NCI-H2227 treated with DMSO at 0.1 percent for 48 hours (cell line): ENCODE measurements around the gene TFAP2E.
"Not testable (repeated sequence)": the region's sequence is repeated elsewhere in the genome, so short reads cannot be mapped to it uniquely, and the experiment has no call there.

ENCODE experiments used
- DNase-seq: peaks from one replicate; lab custom pipeline; 2025; lab: John Stamatoyannopoulos, UW

The TFAP2E gene

DNA sequence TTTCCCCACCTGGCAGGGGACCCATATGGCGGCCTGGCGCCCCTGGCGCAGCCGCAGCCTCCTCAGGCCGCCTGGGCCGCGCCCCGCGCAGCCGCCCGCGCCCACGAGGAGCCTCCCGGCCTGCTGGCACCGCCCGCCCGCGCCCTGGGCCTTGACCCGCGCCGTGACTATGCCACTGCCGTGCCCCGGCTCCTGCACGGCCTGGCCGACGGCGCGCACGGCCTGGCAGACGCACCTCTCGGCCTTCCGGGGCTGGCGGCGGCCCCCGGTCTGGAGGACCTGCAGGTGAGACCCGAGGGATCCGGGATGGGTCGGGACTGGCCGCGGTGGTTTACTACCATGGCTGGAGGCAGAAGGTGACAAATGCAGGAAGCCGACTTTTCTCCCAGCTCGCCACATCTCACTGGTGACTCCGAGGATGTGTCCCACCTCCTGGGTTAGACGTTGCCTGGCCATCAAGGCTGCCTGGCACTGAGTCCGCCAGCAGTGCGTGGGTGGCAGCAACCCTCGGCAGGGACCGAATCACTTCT, 1.1 kb downstream of the TFAP2E start:
- DNase-seq: no peak

- DNase-seq: no peak
These were observed 1.7 kb downstream of the TFAP2E start for GRCh38 chr1:35574655-35575415.

DNA sequence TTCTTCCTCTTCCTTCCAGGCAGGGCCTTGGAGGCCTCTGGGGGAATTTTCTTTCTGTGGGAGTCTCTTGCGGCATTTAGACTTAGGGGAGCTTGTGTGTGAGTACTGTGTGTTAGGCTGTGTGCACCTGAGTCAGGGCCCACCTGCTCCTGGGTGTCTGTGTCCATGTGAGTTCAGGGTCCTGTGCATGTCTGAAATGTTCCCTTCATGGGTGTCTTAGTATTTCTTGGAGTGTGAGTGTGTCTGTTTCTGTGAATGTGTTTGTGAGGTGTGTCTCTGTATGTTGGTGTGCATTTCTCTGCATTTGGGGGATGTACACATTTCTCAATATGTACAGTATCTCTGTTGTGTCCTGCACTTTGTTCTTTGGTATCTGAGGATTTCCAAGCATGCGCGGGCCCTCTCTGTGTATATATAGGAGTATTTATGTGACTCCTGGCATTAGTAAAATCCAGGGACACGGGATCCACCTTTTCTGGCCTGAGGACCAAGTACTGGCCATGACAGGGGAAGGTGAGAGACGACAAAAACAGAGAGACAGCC, 2.4 kb downstream of the TFAP2E start:
- no peak for DNase-seq

- DNase-seq: no peak
These were observed 3.1 kb downstream of the TFAP2E start for GRCh38 chr1:35576061-35576765.

DNA sequence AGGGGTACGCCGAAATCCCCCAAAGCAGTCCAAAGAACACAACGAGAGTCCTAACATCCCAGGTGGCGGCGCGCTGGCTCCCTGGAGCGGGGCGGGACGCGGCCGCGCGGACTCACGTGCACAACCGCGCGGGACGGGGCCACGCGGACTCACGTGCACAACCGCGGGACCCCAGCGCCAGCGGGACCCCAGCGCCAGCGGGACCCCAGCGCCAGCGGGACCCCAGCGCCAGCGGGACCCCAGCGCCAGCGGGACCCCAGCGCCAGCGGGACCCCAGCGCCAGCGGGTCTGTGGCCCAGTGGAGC, 3.6 kb downstream of the TFAP2E start:
- DNase-seq: not testable (repeated sequence)

DNA sequence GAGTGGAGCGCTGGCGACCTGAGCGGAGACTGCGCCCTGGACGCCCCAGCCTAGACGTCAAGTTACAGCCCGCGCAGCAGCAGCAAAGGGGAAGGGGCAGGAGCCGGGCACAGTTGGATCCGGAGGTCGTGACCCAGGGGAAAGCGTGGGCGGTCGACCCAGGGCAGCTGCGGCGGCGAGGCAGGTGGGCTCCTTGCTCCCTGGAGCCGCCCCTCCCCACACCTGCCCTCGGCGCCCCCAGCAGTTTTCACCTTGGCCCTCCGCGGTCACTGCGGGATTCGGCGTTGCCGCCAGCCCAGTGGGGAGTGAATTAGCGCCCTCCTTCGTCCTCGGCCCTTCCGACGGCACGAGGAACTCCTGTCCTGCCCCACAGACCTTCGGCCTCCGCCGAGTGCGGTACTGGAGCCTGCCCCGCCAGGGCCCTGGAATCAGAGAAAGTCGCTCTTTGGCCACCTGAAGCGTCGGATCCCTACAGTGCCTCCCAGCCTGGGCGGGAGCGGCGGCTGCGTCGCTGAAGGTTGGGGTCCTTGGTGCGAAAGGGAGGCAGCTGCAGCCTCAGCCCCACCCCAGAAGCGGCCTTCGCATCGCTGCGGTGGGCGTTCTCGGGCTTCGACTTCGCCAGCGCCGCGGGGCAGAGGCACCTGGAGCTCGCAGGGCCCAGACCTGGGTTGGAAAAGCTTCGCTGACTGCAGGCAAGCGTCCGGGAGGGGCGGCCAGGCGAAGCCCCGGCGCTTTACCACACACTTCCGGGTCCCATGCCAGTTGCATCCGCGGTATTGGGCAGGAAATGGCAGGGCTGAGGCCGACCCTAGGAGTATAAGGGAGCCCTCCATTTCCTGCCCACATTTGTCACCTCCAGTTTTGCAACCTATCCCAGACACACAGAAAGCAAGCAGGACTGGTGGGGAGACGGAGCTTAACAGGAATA, 4.2 kb downstream of the TFAP2E start:
- DNase-seq: no peak

- no peak for DNase-seq
These were observed 7.9 kb downstream of the TFAP2E start for GRCh38 chr1:35580949-35581388.

- not testable (repeated sequence) for DNase-seq
These were observed 8.5 kb downstream of the TFAP2E start for GRCh38 chr1:35581621-35582020.

DNA sequence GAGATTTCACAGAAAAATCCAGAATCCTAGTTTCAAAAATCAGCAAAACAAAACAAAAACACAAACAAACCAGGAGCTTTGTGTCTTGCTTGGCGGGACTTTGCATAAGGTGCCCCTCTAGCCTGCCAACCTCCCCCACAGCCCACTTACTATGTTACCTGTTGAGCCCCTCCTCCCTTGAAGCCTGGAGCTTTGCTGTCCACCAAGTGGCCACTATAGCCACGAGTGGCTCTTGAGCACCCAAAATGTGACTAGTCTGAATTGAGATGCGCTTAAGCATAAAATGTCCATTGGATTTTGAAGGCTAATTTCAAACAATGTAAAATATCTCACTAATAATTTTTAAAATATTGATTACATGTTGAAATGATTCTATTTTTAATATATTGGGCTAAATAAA, 12.2 kb downstream of the TFAP2E start:
- DNase-seq: no peak

DNA sequence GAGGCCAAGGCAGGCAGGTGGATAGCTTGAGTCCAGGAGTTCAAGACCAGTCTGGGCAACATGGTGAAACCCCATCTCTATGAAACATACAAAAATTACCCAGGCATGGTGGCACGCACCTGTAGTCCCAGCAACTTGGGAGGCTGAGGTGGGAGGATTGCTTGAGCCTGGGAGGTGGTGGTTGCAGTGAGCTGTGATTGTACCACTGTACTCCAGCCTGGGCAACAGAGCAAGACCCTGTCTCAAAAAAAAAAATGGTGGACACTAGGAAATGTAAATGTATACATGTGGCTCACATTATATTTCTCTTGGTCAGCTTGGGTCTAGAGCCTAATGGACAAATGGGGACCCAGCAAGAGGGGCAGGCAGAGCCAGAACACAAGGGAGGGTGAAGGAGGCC, 12.7 kb downstream of the TFAP2E start:
- DNase-seq: not testable (repeated sequence)

GRCh38 chr1:35586808-35587207, 13.7 kb downstream of the TFAP2E start:
- no peak for DNase-seq

- no peak for DNase-seq
These were observed 14.6 kb downstream of the TFAP2E start for GRCh38 chr1:35587736-35588135.

DNA sequence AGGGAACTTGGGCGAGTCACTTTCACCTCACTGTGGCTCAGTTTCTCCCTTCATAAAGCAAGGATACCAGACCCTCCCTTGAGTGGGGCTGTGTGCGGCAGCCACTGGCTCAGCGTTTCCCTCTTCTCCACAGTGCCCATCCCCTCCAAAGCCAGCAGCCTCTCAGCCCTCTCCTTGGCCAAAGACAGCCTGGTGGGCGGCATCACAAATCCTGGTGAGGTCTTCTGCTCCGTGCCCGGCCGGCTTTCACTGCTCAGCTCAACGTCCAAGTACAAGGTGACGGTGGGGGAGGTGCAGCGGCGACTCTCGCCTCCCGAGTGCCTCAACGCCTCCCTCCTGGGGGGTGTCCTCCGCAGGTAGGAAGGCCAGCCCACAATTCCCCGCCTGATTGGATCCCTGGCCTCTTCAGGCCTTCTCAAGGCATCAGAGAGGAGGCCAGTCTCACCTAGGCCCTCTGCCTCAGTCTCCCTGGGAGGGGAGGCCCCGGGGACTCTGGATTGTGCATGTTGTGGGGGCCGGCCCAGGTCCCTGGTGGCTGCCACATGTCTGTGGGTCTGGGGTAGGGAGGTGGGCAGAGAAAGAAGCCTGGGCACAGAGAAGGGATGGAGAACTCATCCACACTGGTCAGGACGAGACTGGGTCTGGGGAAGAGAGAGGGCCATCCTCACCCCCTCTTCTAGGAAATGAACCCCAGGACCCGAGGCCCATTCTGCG, 15.2 kb downstream of the TFAP2E start:
- no peak for DNase-seq

DNA sequence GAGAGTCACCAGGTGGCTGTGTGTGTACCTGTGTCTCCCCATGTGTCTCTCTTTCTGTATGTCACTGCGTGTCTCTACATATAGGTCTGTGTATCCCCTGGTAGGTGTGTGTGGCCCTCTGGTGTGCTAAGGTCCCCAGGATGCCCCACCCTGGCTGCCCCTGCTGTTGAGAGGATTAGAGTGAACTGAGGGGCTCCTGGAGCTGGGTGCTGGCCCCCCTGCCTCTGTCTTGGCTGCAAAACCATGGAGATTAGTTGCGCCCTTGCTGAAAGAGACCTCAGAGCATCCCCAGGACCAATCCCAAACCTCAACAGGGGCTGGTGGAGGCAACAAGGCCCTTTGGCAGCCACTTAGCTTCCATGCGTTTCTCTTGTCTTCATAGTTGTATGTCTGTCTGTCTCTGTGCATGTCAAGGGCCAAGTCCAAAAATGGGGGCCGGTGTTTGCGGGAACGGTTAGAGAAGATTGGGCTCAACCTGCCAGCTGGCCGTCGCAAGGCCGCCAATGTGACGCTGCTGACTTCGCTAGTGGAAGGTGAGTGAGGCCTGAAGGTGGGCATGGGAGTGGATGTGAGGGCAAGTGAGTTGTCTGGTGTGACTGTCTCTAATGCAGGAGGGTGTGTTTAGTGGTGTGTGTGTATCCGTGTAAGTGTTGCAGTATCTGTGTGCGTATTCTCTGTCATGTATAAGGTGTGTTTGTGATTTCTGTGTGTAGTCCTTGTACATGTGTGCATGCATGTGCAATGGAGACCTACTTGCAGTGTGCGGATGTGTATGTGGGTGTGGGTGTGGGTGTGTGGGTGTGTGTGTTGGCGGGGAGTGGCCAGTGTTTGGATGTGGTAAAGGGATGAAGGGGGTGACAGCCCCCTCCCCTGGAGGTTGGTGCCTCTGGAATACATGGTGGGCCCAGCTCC, 16.7 kb downstream of the TFAP2E start:
- DNase-seq: no peak

GRCh38 chr1:35590476-35591040, 17.4 kb downstream of the TFAP2E start:
- DNase-seq: no peak

GRCh38 chr1:35591211-35591610, 18.1 kb downstream of the TFAP2E start:
- no peak for DNase-seq

- DNase-seq: no peak
These were observed 20.1 kb downstream of the TFAP2E start for GRCh38 chr1:35592991-35593769.

DNA sequence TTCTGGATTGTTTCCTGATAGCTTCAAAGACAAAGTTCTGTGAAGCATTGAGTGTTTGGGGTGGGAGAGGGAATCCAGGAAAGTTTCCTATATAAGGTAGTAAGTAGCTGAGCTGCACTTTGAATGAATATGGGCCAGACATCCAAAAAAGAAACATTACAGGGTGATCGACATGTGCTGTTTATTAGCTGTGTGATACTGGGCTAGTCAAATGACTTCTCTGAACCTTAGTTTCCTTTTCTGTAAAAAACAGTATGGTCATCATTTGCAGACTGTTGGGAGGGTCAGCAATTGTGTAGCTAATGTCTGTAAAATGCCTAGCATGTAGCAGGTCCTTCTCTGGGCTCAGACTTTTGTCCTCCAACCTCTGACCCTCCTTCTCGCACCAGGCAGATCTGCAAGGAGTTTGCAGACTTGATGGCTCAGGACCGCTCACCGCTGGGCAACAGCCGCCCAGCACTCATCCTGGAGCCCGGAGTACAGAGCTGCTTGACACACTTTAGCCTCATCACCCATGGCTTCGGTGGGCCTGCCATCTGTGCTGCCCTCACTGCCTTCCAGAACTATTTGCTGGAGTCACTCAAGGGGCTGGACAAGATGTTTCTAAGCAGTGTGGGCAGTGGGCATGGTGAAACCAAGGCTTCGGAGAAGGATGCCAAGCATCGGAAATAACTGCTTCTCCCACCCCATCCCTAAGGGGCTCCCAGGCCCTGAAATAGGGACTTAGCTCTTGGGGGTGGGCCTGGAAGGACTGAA, 21.1 kb downstream of the TFAP2E start:
- DNase-seq: no peak
